ENCODE data around the gene ZNF292.
"Not testable (repeated sequence)": the region's sequence is repeated elsewhere in the genome, so short reads cannot be mapped to it uniquely, and the experiment has no call there.

The ZNF292 gene

DNA sequence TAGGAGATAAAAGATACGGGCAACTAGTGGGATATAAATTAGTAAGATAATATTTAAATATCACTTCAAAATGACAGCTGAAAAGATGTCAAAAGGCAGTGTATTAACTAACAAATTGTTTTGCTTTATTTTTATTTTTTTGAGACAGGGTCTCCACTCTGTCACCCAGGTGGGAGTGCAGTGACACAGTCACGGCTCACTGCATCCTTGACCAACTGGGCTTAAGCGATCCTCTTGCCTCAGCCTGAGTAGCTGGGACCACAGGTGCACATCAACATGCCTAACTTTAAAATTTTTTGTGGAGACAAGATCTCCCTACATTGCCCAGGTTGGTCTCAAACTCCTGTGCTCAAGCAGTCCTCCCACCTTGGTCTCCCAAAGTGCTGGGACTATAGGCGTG lies 5.9 kb downstream of the ZNF292 start:
- DNase-seq (ENCODE audit: low read depth in 2 of 3, low spot score in 1 of 3), result no peak

- no peak for DNase-seq (ENCODE audit: low read depth in 2 of 3, low spot score in 1 of 3)
Observed at GRCh38 chr6:87164004-87164403, 8.6 kb downstream of the ZNF292 start.

- no peak for DNase-seq (ENCODE audit: low read depth in 2 of 3, low spot score in 1 of 3)
Observed at GRCh38 chr6:87164506-87164905, 9.1 kb downstream of the ZNF292 start.

DNA sequence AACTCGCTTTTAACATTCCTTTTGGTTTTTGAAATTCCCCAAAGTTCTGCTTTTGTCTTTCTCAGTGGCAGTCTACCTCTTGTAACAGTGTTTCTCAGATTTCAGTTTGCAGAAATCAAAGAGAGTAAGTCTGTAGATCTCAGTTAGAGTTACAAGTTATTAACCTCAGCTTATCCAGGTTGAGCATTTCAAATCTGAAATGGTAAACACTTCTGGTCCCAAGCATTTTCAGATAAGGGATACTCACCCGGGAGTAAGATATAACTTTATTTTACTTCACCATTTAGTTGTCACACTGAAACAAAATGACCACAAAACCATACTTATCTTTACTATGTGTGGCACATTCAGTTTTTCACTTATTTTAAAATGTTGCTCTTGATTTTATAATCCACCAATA lies 9.8 kb downstream of the ZNF292 start:
- DNase-seq (ENCODE audit: low read depth in 2 of 3, low spot score in 1 of 3), result no peak

DNA sequence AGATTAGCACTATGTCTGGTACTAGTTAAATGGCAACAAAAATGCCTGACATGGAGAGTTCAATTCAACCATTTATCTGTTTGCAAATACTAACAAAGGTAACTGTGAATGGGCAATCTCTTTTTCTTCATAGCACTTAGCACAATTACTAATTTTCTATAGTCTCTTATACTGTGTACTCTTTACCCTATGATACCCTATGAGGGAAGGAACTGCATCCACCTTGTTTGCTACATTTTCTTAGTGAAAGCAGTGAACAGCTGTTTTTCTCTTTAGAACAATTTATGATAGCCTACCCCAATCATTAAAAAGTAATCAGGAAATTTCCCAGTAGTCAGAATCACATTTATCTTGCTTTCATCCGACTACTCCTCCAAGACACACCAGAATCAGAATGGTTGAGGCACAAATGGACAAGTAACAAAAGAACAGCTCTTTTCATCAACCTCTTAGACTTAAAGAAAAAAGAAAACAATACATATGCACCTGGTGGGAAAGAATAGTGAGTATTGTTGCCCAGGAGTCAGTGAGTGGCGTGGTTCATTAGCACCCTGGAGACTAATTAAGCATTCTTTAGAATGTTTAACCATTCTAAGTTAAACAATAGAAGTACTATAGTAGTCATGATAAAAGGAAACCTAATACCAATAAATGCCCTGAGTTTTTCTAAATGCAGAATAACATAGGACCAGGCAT lies 16.7 kb downstream of the ZNF292 start:
- no peak for DNase-seq (ENCODE audit: low read depth in 2 of 3, low spot score in 1 of 3)

GRCh38 chr6:87174078-87174579 lies 18.8 kb downstream of the ZNF292 start:
- no peak for DNase-seq (ENCODE audit: low read depth in 2 of 3, low spot score in 1 of 3)

GRCh38 chr6:87176493-87176892 lies 21.1 kb downstream of the ZNF292 start:
- no peak for DNase-seq (ENCODE audit: low read depth in 2 of 3, low spot score in 1 of 3)

DNA sequence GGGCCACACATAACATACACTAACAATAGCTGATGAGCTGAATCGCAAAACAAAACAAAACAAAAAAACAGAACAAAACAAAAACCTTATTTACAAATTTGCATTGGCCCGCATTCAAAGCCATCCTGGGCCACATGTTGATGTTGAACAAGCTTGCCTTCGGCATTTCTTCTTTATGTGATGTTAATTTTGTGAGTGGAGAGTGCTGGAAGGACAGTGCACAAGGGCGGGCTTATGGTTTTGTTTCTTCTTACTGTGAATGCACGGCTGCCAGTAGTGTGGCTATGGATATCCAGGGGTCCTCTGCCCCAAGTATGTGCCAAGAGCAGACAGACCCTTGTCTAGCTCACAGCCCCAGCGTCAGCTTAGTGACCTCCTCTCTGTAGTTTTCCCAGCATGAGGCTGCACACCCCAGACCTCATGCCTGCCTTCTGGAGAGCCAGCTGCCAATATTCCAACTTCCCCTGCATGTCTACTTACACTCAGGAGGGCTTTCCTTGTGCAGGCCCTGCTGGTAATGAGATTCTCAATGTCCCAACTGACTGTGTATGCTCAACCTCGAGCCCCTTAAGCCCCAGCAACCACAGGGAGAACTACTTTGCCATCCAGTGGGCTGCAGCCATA lies 24.9 kb downstream of the ZNF292 start:
- no peak for DNase-seq (ENCODE audit: low read depth in 2 of 3, low spot score in 1 of 3)

DNA sequence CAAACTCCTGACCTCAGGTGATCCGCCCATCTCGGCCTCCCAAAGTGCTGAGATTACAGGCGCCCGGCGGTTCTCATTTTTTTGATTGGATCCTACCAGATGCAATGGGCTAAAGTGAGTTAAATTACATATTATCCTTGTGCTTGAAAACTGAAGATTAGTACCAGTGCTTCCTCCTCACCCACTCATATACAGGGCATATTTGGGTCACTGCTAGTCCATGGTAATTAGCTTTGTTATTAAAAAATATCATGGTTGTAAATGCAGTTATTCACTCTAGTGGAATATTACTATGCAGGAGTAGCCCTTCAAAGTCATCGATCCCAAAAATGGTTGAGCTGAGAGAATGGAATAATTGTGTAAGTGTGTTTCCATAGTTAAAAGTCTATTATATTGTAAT lies 26.5 kb downstream of the ZNF292 start:
- no peak for DNase-seq (ENCODE audit: low read depth in 2 of 3, low spot score in 1 of 3)

DNA sequence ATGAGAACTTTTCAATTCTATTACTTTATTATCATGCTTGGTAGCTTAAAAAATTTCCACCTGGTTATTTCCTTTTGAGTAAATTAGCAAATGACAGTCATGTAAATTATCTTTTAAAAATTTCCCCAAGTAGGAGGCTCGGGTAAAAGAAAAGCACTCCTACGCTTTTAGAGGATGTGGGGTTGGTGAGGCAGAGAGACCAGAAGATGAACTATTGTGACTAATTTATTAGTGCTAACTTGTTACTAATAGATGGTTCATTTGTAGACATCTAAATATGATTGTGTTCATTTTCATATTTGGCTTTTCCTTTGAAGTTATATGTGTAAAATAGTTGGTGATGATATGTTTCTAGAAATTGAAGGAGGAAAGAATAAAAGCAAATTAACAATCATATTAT lies 27.0 kb downstream of the ZNF292 start:
- DNase-seq (ENCODE audit: low read depth in 2 of 3, low spot score in 1 of 3), result peak in 1 of 3 donors; percentile 16

DNA sequence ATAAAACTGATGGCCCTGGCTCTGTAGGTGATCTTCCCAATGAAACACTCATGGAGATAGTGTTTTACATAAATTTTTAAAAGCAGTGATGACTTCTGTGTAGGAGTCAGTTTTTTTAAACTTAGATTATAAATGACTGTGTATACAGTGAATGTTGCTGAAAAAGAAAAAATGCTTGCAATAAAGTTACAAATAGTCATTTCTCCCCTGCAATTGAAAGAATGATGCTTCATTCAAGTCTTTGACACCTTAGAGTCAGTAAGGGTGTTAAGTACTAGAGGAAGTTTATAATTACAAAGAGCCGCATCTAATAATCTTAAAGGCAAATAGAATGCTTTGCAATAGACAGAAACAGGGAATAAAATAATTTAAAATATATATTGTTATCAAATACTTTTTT lies 27.6 kb downstream of the ZNF292 start:
- DNase-seq (ENCODE audit: low read depth in 2 of 3, low spot score in 1 of 3), result no peak

DNA sequence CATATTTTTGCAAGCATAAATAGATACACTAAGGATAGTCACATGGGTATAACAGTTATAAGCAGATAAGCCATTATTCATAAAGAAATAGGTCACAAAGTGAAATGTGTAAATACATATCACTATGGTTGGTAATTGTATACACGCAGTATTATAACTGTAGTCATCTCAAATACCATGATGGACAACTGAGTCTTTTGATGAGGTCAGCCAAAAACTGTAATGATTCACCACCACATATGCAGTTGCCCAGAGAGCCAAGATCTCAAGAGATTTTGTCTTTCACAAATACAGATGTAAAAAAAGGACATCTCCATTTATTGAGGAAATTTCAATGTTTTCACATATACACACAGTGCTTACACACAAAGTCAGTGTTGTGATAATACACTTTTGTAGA lies 28.3 kb downstream of the ZNF292 start:
- no peak for DNase-seq (ENCODE audit: low read depth in 2 of 3, low spot score in 1 of 3)

DNA sequence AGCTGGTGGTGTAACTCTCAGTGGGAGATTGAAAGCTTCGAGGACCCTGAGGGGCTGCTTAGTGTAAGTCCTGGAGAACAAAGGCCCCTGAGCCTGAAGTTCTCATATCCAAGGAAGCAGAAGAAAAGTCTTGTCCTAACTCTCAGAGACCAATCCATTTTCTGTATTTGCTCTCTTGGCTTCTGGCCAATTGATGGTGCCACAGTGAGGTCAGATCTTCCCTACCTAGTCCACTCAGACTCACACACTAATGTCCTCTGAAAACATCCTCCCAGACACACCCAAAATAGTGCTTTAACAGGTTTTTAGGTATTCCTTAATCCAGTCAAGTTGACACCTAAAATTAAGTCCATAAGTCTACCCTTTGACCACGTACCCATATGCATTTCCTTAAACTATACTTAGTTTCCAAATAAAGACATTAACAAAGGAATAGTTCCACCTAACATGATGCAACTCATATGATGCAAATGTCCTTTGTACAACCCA lies 29.4 kb downstream of the ZNF292 start:
- no peak for DNase-seq (ENCODE audit: low read depth in 2 of 3, low spot score in 1 of 3)

DNA sequence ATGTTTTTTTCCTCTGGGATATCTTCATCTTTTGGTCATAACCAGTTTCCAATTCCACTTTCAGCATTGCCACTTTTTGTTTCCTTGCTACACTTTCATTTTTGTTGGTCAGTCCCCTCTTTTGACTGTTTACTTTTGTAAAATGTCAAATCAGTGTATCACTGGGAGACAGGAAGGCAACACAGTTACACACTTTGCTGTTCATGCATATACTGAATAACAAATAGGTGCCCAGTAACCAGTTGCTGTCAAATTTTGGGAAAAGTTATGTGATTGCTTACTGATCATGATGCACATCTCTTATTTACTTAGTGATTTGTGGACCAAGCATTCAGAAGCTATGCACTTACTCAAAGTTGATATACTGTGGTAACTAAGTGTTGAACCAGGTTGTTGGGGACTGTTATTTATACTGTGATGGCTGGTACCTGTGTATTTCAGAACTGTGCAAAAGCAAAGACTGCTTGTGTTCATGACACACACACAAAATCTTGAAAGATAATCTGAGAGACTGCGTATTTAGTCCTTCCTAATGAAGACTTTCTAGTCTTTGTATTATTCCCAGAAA lies 41.0 kb downstream of the ZNF292 start:
- no peak for DNase-seq (ENCODE audit: low read depth in 2 of 3, low spot score in 1 of 3)

DNA sequence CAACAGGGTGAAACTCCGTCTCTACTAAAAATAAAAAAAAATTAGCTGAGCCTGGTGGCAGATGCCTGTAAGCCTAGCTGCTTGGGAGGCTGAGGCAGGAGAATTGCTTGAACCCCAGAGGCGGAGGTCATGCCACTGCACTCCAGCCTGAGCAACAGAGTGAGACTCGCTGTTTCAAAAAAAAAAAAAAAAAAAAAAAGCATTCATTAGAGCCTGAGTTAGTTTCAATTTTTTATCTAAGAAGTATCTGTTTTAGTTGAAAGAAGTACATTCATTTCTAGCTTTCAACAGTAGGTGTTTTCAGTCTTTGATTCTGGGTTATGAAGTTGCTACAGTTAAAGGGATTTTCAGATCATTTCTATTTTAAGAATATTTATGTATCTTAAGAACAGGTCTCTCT lies 42.2 kb downstream of the ZNF292 start:
- no peak for DNase-seq (ENCODE audit: low read depth in 2 of 3, low spot score in 1 of 3)

GRCh38 chr6:87198022-87198810 lies 42.9 kb downstream of the ZNF292 start:
- DNase-seq (ENCODE audit: low read depth in 2 of 3, low spot score in 1 of 3), result not testable (repeated sequence)

GRCh38 chr6:87199787-87200186 lies 44.4 kb downstream of the ZNF292 start:
- DNase-seq (ENCODE audit: low read depth in 2 of 3, low spot score in 1 of 3), result no peak

GRCh38 chr6:87200469-87201175 lies 45.3 kb downstream of the ZNF292 start:
- DNase-seq (ENCODE audit: low read depth in 2 of 3, low spot score in 1 of 3), result no peak

GRCh38 chr6:87203448-87204023 lies 48.2 kb downstream of the ZNF292 start:
- no peak for DNase-seq (ENCODE audit: low read depth in 2 of 3, low spot score in 1 of 3)

DNA sequence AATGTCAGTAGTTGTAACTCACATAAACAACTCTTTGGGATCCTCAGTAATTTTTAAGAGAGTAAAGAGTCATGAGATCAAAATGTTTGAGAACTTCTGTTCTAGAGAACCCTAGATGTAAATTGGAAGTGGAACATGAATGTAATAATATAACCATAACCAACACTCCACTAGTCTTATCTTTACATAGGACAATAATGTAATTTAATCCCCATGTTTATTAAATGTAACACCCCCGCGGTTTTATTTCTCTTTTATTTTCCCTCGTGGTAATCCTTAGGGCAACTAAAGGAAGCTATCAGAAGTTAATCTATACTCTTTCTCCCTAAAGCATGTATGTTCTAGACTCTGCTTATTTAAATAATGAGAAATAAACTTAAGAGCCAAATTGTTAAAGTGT lies 54.4 kb downstream of the ZNF292 start:
- DNase-seq (ENCODE audit: low read depth in 2 of 3, low spot score in 1 of 3), result no peak

DNA sequence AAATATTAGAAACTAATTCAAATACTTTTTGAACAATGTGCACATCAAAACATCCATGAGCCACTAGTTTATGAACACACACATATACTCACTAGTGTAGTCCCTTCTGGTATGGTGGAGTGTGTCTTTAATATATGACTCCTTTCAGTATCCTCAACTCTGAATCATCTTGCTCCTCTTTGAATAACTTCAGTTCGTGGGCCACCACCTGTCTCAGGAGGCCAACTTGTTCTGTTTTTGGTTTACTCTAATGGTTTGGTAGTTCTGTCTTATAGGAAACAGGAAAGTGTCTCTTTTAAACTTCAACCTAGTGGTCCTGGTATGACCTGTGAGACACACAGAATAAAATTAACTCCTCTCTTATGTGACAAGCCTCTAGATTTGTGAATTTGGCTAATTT lies 55.6 kb downstream of the ZNF292 start:
- peak in 2 of 3 donors; percentile 20 to 23 for DNase-seq (ENCODE audit: low read depth in 2 of 3, low spot score in 1 of 3)

Measured in stimulated activated CD4-positive, alpha-beta T cell treated with anti-CD3 and anti-CD28 coated beads, Interleukin-12 subunit alpha, Interleukin-12 subunit beta, amount 100 ng/mL, for 48 hours (primary cell).